GM18907 (cell line): Measurements from ENCODE around the gene CD160.
"Not testable (repeated sequence)": the region's sequence is repeated elsewhere in the genome, so short reads cannot be mapped to it uniquely, and the experiment has no call there.

ENCODE experiments used
- ATAC-seq: cut with Tn5 transposase; IDR thresholded peaks from one replicate; pipeline ENCODE4 v1.9.1; 2021; ENCODE audit warnings: mild to moderate bottlenecking, moderate library complexity; ENCODE audit not compliant: unreplicated experiment

The CD160 gene

GRCh38 chr1:145708063-145708462, 11.2 kb upstream of the CD160 start:
- ATAC-seq, result no peak

- ATAC-seq, result no peak
Measured at GRCh38 chr1:145710291-145711027, 8.8 kb upstream of the CD160 start.

- ATAC-seq, result no peak
Measured at GRCh38 chr1:145711213-145711651, 8.1 kb upstream of the CD160 start.

GRCh38 chr1:145714524-145715111, 4.7 kb upstream of the CD160 start:
- ATAC-seq, result no peak

GRCh38 chr1:145716641-145717345, 2.5 kb upstream of the CD160 start:
- ATAC-seq, result no peak

- no peak for ATAC-seq
Measured at GRCh38 chr1:145717833-145718232, 1.5 kb upstream of the CD160 start.

GRCh38 chr1:145718465-145718864, 834 bp upstream of the CD160 start:
- ATAC-seq, result not testable (repeated sequence)

- ATAC-seq, result no peak
Measured at GRCh38 chr1:145720556-145720877, 1.2 kb downstream of the CD160 start.

- ATAC-seq, result peak; percentile 75
Measured at GRCh38 chr1:145720878-145721671, 1.8 kb downstream of the CD160 start.

- not testable (repeated sequence) for ATAC-seq
Measured at GRCh38 chr1:145726193-145726592, 6.9 kb downstream of the CD160 start.

- ATAC-seq, result no peak
Measured at GRCh38 chr1:145729196-145729595, 9.9 kb downstream of the CD160 start.

GRCh38 chr1:145729666-145730436, 10.6 kb downstream of the CD160 start:
- ATAC-seq, result no peak

- no peak for ATAC-seq
Measured at GRCh38 chr1:145730467-145730866, 11.2 kb downstream of the CD160 start.

GRCh38 chr1:145730900-145731299, 11.6 kb downstream of the CD160 start:
- no peak for ATAC-seq

- no peak for ATAC-seq
Measured at GRCh38 chr1:145736191-145736590, 16.9 kb downstream of the CD160 start.

GRCh38 chr1:145740269-145740668, 21.0 kb downstream of the CD160 start:
- no peak for ATAC-seq

GRCh38 chr1:145747398-145748247, 28.3 kb downstream of the CD160 start:
- ATAC-seq, result no peak

GRCh38 chr1:145750426-145750825, 31.1 kb downstream of the CD160 start:
- ATAC-seq, result no peak

- no peak for ATAC-seq
Measured at GRCh38 chr1:145751491-145752037, 32.3 kb downstream of the CD160 start.
